Hepatocyte (in vitro differentiated cells): ENCODE measurements around the gene ACSBG1.

ENCODE experiments used
- CTCF ChIP-seq: fragments of 200-600 bp; sonication (generic); IDR thresholded peaks from 2 replicates; pipeline ENCODE4 v1.5.1; 2016; ENCODE audit warnings: antibody characterized with exemption, mild to moderate bottlenecking; ENCODE audit not compliant: poor library complexity
- EZH2 ChIP-seq: fragments of 200-600 bp; sonication (generic); IDR thresholded peaks from 2 replicates; pipeline ENCODE4 v1.6.1; 2016; ENCODE audit warnings: antibody characterized with exemption, mild to moderate bottlenecking, borderline replicate concordance

DNA sequence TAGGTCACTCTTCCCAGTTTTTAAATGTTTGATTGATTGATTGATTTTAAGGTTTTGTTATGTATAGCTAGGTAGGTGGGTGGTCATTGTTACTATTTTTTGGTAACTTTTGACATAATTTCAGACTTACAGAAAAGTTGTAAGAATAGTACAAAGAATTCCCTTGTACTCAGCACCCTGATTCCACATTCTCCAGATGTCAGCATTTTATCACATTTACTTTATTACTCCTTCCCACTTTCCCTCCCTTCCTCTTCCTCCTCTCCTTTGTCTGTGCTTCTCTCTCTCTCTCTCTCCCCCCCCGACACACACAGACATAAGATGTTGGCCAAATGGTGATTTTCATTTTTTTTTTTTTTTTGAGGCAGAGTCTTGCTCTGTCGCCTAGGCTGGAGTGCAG lies 70.4 kb downstream of the ACSBG1 start:
- TF ChIP-seq CTCF = no peak
- TF ChIP-seq EZH2 = no peak
